HG03060 (cell line): ENCODE results near the gene E2F4.

Source experiments
- ATAC-seq: cut with Tn5 transposase; IDR thresholded peaks from one replicate; pipeline ENCODE4 v1.9.1; 2021; ENCODE audit warnings: low read depth, moderate number of reproducible peaks; ENCODE audit not compliant: unreplicated experiment

The E2F4 gene

DNA sequence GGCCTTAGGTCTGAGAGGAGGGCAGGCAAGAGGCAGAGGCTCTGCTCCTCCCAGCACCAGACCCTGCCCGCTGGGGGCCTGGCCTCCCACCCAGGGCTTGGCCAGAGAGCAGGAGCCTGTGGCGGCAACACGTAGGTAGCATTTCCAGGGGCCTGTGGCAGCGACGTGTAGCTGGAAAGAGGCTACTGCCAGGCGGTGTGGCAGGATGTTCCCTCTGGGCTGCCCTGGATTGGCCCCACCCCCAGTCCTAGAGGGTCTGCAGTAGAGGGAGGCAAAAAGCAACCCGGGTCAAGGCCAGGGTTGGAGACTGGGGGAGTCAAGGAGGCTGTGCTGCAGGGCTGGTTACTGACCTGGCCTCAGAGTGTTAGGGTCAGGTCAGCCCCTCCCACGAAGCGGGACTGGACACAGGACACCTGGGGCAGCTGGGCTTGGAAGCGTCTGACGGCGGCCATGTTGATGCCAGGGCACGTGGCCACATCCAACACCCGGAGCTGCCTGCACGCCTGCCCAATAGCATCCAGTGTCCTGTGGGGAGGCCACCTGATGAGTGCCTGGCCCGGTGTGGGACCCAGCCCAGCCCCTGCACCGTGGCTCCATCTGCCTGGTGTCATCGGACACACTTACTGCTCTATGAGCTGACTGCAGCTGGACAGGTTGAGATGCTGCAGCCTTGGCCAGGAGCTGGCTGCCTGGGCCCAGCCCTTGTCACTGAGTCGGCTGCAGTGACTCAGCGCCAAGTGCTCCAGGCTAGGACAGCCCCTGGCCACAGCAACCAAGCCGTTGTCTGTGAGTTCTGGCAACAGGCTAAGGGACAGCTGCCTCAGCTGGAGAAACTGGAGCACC lies 15.5 kb downstream of the E2F4 start:
- no peak for ATAC-seq

DNA sequence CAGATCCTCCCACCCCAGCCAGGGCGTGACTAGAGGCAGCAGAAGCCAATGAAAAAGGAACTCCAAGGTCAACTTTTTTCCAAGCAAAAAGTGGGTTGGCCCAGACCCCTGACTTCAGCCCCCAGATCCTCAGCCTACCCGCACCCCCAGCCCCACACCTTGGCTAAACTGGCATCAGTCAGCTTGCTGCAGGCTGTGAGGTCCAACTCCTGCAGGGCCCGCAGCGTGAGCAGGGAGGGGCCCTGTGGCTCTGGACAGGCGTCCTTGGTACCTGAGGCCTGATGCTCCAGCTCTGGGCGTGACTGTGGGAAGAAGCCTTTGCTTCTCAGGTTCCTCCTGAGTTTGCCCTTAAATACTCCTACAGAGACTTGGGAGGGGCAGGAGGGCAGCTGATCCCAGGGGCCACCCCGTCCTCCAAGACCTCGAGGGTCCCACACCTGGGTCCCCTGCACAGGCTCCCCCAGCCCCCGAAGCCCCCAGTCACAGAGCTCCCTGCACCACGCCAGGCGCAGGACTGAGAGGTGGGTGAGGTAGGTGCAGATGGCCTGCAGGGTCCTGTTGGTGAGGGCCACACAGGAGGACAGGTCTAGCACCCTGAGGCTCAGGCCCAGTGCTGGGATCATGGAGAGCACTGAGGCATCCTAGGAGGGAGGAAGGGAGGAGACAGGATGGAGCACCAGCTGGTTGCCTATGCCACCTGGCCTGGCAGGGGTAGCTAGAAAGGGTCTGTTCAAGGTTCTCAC lies 16.4 kb downstream of the E2F4 start:
- no peak for ATAC-seq

DNA sequence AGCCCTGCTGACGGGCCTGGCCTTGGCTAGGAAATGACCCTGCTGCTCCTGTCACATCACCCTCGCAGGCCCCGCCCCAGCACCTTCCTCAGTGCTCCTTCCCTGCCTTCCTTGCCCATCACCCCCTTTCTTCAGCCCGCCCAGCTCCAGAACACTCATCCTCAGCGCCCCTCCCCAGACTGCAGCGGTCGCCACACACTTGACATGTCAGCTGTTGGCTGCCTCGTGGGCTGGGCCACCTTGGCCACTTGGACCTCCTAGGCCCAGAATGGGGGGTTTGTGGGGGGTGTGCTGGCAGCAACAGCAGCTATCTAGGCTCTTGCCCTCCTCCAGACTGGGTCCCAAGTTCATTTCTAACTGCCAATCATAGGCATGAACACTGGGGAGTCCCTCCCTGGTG lies 17.6 kb downstream of the E2F4 start:
- no peak for ATAC-seq

DNA sequence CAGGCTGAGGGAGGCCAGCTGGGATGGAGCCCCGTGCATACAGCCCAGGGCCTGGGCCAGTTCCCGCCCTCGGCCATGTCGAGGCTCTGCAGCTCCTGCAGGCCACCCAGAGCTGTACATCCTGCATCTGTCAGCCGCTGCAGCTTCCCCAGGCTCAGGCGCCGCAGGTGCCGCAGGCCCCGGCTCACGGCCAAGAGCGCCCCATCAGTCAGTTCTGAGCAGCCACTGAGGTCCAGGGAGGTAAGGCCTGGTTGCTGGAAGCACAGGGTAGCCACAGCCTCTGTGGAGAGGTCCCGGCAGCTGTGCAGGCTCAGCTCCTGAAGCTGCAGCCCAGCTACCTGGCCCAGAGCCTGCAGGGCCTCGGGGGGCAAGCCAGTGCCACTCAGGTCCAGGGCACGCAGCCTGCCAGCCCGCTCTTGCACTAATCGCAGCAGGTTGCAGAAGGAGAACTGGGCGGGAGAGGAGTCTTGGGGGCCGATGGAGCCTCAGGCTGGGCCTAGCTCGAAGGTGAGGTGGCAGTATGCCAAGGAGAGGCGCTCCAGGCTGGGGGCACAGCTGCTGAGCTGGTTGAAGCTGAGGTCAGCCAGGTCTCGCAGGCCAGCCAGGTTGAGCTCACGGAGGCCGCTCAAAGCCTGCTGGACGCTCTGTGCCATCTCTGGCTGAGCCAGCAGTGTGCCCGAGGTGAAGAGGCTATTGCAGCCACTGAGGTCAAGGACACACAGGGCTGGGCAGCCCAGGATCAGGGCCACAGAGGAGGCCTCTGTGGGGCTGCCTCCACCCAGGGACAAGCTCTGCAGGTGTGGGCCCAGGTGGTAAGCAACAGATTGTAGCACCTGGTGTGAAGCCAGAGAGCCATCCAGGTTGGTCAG lies 18.3 kb downstream of the E2F4 start:
- ATAC-seq: no peak

DNA sequence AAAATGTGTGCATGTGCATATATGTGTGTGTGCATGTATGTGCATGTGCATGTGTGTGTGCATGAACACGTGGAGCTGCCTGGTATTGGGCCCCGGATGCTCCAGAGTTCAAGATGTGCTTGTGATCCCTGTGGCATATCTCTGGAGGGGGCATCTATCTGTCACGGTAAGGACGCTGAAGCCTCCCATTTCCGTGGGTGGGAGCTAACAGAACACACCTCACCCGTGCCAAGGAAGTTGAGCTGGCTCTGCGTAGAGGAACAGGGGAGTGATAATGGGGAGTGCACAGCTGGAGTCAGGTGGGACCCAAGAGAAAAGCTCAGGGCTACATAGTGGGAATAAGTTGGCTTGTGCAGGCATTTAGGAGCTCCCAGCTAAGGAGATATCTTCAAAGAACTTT lies 19.7 kb downstream of the E2F4 start:
- no peak for ATAC-seq

DNA sequence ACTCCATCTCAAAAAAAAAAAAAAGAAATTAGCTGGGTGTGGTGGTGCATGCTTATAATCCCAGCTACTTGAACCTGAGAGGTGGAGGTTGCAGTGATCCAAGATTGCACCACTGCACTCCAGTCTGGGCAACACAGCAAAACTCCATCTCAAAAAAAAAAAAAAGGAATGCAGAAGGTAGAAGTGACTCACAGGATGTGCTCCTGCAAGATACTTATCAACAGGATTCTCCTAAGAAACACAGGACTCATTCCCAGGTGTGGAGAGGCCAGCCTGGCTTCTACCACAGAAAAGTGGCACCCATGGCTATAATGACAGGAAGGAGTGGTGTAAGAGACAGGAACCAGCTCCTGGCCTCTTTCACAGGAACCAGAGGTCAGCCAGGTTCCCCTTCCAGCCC lies 20.8 kb downstream of the E2F4 start:
- no peak for ATAC-seq

DNA sequence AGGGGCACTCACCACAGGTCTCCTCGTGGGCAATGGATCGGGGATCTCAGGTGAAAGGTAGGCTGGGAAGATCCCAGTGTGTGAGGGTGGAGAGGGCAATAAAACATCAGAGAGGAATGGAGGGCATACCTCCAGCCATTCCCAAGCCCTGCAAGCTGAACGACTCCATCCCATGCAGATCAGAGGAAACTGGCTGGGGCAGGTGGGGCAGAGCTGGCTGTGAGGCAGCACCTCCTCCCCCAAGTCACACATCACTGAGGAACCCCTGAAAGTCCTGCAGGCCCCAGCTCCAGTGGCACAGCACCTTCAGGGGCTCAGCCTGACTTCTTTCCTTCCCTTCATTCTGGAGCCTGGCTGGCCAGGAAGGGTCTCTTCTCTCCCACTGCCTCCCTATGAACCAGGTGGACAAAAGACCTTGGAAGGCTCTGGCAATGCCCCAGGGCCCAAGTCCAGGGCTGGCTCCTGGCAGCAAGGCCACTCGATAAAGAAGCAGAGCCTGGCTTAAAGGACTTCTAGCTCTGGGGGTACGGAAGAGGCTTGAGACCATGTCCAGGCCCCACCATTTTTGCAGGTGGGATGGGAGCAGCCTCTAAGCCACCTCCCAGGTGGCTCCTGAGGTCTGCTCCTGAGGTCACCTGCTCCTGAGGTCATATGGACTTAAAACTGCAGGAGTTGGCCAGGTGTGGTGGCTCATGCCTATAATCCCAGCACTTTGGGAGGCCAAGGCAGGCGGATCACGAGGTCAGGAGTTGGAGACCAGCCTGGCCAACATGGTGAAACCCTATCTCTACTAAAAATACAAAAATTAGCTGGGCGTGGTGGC lies 21.5 kb downstream of the E2F4 start:
- no peak for ATAC-seq

DNA sequence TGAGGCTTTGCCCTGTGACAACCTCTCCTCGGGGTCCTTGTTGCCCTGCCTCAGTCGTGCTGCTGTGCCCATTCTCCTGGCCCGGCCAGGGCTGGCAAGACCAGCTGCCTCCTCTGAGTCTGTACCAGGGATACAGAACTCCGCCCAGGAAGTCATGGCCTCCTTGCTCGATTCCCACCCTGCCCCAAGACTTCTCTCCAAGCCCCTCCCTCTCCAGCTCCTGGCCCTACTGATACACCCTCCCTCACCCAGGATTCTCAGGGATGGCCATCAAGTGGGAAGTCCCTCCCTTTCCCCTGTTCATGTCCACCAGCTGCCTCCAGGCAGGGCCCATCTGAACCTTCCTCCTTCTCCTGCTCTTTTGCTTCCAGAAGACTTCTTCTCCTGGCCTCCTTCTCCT lies 23.8 kb downstream of the E2F4 start:
- no peak for ATAC-seq

DNA sequence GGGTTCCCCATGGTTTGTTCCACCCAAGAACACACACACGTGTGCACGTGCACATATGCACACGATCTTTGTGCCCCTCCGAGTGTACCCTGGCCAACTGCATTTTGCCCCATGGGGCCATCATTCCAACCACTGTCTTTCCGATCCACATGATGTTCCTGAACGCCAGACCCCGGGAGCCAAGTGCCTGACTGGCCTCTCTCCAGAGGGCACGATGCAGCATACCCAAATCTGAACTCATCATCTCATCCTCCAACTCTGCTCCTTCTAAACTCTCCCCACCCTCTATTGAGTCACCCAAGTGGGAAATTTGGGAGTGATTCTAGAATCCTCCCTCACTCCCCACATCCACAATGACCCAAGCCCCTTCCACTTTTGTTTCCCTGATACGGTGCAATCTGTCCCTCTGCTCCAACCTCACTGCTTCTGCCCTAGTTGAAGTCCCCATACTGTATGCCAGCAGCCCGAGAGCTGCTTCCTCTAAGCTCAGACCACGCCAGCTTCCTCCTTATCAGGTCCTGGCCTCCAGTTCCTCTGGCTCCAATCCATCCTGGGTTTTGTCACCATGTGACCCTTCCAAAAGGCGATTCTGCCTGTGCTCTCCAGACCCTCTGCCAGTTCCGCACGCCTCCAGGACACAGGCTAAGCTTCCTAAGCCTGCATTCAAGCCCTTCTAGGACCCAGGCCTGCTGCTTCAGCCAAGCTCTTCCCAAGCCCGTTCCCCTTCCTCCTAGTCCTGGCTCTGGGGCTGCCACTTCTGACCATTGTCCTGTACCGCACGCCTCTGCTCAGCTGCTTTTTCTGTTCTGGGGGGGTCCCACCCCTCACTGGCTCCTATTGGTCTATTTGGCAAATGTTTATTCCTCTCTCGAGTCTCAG lies 24.9 kb downstream of the E2F4 start:
- no peak for ATAC-seq

DNA sequence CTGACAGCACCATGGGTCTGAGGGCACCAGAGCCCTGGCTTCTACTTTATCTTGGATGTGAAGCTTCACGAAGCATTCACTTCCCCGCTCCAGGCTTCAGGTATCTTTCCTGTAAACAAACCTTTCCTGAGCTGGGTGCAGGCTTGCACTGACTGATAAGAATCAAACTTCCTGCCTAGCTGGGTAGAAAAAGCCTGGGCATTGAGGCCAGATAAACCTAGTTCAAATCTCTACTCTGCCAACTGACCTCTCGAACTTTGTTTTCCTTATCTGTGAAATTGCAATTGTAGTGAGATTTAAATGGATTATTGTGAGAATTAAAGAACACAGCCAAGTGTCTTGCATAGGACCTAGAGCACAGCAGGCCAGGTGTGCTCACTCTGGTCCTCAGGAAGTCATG lies 32.0 kb downstream of the E2F4 start:
- no peak for ATAC-seq

DNA sequence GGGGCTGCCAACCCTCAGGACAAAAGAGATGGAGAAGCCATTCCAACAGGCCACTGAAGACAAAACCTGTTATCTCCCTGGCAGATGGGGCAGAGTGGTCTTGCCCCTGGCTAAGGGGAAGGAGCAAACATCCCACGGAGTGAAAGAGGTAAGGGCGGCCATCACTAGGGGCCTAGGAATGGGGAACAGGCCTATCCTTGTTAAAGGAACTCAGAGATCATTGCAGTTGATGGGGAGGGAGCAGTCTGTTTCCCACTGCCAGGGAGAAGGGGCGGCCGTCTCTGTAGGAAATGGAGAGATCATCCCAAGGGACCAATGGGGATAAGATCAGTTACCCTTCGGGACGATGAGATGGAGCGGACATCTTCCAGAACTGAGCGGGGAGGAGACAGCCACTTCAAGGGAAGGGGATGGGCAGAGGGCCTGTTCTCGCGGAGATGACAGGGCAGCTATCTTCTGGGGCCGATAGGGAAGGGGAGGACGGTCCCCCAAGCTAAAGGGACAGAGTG lies 34.4 kb downstream of the E2F4 start:
- no peak for ATAC-seq

DNA sequence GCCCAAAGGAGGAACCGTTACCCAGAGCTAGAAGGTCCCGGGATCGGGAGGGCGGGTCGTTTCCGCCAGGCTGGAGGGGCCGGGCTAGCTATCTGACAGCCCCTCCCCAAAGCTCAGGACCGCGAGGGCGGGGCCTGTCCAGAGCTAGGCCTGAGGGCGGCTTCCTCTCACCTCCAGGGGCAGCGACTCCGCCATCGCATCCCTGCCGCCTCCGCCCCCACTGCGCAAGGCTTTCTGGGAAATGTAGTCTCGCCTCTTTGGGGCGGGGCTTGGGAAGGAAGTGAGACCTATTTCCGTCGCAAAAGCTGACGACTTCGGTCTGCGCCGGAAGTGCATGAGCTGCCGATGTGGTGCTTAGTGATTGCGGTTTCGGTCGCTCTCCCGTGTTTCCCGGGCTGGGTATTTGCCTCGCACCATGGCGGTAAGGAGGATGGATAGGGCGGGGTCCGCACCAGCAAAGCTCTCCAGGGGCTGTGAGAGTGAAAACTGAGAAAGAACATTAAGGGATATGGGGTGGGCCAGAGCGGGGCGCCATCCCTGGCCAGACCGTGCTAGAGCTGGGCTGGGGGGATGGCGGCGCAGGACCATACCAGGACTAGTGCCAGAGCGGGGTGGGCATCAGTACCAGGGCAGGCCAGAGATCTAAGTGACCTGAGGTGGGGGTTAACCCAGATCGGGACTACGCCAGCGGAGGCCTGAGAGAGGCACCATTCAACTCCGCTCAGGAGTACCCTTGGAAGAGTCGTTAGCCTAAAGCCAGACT lies 35.0 kb downstream of the E2F4 start, which contains the start of gene TMEM208:
TMEM208 (plus strand) TSS at position 327 of the 763 bp plus-strand sequence; CDS start at position 416, 89 bp downstream.
- peak; percentile 89 for ATAC-seq

DNA sequence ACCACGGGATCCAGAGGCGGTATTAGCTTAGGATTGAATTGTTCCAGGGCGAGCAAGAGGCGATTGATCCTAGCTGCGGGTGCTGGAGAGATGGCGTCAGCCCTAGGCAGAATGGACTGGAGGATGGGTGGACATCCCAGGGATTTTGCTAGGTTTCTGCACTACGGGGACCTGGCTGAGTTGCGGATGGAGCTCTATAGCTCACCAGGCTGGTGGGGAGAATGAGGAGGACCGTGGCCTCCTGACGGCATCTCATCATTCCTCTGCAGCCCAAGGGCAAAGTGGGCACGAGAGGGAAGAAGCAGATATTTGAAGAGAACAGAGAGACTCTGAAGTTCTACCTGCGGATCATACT lies 35.6 kb downstream of the E2F4 start:
- ATAC-seq: no peak

DNA sequence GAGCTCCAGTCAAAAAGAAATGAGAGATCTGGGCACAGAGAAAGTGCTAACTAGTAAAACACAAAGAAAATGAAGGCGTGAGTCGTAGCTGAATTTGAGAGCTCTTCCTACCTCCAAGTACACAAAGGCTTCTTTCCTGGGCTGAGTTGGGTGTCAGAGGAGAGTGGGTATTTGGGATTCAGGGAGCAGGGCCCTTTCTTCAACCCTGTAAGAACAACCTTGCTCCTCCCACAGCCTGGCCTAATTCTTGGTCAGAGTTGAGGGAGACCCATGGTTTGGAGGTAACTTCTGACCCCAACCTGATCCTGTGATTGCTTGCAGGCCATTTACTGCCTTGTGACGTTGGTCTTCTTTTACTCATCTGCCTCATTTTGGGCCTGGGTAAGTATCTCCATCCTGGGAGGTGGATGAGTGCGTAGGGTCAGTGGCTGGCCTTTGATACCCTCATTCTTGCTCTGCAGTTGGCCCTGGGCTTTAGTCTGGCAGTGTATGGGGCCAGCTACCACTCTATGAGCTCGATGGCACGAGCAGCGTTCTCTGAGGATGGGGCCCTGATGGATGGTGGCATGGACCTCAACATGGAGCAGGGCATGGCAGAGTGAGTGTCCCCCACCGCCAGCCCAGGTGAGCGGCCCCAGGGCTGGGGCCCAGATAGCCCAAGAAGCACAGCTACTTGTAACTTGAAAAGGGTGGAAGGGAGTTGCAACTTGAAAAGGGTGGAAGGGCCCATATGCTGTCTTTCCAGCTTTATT lies 36.3 kb downstream of the E2F4 start:
- no peak for ATAC-seq

DNA sequence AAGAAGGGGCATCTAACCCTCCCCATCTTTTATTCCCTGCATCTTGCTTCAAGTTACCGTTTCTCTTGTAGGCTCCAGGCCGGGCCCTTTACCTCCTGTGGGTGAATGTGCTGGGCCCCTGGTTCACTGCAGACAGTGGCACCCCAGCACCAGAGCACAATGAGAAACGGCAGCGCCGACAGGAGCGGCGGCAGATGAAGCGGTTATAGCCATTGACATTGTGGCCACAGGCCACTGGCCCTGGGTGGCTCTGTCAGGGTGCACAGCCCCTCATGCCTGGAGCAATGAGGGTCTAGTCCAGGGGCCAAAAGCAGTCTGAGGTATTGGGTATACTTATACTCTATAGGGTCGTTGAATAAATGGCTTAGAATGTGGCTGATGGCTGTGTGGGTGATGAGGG lies 37.0 kb downstream of the E2F4 start:
- no peak for ATAC-seq

DNA sequence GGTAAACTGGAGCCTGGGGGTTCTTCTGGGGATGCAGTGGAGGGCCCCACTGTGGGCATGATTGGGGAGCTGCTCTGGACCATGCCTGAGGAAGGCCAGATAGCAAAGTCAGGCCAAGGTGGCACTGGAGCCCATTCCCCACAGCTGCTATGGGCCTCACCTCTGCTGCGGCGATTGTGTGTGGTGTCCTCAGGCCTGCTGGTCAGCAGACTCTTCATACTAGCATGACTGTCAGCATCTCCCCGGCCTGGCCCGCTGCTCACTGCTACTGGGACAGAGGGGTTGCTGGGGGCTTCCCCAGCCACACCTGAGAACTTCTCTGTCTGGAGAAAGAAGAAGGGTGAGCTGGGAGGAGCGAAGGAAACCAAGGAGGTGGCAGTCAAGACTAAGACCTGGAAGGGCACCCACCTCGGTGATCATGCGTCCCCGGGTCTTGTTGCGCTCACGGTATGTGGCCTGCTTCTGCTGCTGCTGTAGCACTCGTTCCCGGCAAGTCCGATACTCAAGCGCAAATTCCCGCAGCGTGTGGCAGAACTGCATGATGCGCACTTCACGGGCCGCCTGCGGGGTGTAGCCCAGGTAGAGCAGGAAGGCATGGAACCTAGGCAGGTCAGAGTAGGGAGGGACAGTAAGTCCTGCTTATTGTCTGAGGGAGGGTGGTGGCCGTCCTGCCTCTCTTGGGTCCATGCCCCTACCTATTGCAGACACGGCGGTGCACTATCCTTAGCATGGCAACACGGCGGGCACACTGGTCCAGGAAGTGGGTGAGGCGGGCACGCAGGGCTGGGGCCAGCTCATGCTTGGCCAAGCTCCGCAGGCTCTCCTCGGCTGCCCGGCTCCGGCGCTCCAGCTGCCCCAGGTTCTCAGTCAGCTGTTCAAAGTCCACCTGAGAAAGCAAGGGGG lies 38.2 kb downstream of the E2F4 start:
- ATAC-seq: no peak
